HG03196 (cell line): ENCODE data around the gene APP.
"Not testable (repeated sequence)": the region's sequence is repeated elsewhere in the genome, so short reads cannot be mapped to it uniquely, and the experiment has no call there.

Experiments used
- ATAC-seq: cut with Tn5 transposase; IDR thresholded peaks from one replicate; pipeline ENCODE4 v1.9.1; 2021; ENCODE audit not compliant: unreplicated experiment

APP gene

DNA sequence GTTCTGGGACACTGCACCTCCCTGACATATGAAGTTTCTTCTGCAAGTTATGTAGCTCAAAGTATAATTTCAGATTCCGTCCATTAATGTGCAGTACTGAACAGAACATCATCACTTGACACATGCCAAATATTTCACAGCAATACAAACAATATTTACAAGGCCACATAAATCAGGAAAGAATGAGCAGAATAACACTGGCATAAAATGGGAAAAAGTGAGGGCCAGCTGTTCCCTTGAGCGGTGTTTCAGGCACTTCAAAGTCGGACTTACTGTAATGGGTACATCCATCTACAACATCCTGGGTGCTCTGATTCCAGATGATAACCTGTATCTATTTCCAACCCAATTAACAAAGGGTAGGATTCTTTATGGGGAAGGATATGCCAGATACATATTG, 217.4 kb downstream of the APP start:
- ATAC-seq = no peak

GRCh38 chr21:25952306-25952705, 218.3 kb downstream of the APP start:
- ATAC-seq = no peak

GRCh38 chr21:25949701-25950100, 220.9 kb downstream of the APP start:
- ATAC-seq = no peak

- no peak for ATAC-seq
These were observed 225.8 kb downstream of the APP start for GRCh38 chr21:25944672-25945213.

- ATAC-seq = no peak
These were observed 226.5 kb downstream of the APP start for GRCh38 chr21:25944082-25944481.

- ATAC-seq = no peak
These were observed 228.4 kb downstream of the APP start for GRCh38 chr21:25942135-25942534.

GRCh38 chr21:25939396-25939761, 231.2 kb downstream of the APP start:
- no peak for ATAC-seq

DNA sequence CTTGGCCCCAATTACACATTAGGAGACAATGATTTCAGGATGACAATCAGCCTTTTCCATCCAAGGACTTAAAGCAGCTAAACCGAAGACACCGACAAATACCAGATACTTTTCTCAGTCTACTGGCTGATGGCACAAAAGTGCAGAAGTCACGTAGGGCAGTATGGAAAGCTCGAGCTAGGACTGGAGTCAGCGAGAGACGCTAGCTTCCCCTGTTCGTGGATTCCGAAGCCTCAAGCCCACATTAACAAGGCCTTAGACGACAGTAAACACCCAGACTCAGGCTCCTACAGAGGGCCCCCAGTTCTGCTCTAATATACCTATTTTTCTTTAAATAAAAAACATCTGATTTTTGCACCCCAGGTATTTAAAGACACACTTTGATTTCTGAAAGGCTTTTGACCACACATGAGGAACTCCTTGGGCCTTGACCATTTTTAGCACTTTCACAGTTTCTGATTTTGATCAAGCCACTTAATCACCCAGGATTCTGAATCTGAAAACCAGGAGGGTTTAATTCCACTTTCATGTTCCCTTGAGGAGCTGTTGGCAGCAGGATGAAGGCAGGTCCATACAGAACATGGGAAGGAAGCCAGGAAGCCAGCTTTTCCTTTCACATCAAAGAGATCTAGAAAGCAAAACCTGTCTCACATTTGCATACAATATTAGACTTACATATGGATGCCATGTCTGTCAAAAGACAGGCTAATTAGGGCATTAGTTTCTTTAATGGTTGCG, 231.7 kb downstream of the APP start:
- no peak for ATAC-seq

- ATAC-seq = no peak
These were observed 233.8 kb downstream of the APP start for GRCh38 chr21:25936776-25937175.

- ATAC-seq = no peak
These were observed 235.8 kb downstream of the APP start for GRCh38 chr21:25934771-25935224.

GRCh38 chr21:25934130-25934529, 236.4 kb downstream of the APP start:
- ATAC-seq = no peak

DNA sequence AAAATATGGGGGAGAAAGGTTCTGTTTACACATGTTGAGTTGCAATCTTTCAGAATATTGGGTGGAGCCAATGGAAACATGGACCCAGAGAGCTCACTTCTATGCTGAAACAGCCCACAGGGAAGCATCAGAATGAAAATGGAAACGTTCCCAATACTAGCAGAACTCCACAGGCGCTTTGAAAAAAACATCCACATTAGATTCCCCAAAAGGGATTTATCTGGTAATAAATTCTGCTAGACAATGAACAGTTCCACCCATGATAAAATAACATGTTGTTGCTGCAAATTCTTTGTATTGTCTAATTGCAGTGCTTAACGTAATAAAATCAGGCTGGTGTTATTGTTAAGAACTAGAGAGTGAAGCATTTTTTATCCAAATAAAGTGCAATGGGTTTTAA, 238.8 kb downstream of the APP start:
- no peak for ATAC-seq

GRCh38 chr21:25929856-25930520, 240.6 kb downstream of the APP start:
- no peak for ATAC-seq

DNA sequence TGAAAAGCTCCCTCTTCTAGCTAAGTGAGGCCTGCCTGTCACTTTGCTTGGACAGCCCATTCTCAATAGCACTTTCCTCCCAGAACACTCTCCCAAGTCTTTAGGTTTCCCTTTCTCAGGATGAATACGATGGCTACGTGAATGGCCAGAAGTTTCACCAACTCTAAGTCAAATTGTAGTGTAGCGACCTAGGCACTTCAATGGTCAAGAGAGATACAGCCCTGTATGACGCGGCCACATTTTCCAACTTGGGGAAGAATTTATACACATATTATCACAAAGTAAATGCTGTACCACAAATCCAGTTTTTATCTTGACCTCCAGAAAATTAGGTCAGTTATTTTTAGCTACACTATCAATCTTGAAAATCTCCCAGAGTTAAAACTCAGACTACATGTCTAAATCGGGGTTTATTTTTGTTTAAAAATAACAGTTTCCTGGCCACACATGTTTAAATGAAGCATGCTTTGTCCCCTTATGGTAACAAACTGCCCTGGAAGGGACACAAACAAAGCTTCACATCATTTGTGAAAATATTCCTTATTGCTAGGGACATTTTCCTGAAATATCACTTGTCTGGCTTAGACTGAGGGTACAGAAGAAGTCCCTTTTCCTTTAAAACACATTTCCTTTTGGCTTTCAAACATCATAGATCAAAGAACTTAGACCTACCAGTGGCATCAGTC, 243.2 kb downstream of the APP start:
- ATAC-seq = no peak

- no peak for ATAC-seq
These were observed 244.6 kb downstream of the APP start for GRCh38 chr21:25925936-25926335.

DNA sequence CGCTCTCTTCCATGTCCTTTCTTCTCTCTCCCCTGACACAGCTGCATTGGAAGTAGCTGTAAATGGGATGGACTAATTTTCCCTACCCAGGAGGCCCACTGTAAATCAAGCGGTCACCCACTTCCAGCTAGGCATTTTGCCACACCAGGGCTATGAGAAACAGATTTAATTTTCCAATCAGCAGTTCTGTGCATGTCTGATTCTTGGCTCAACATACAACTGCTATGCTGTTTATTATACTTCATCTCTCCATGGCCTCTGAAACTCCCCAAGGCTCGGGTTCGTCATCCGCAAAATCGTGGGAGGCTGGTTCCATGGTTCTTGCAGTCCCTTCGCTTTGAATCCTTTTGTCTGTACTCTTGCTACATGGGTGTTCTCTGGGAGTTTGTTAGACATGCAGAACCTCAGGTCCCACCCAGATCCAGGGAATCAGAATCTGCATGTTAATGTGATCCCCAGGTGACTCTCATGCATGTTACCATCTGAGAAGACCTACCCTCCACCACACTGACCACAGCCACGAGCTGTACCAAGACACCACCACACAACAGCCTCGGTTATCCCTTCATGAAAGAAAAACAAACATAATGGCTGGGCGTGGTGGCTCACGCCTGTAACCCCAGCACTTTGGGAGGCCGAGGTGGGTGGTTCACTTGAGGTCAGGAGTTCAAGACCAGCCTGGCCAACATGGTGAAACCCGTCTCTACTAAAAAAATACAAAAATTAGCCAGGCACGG, 245.3 kb downstream of the APP start:
- no peak for ATAC-seq

DNA sequence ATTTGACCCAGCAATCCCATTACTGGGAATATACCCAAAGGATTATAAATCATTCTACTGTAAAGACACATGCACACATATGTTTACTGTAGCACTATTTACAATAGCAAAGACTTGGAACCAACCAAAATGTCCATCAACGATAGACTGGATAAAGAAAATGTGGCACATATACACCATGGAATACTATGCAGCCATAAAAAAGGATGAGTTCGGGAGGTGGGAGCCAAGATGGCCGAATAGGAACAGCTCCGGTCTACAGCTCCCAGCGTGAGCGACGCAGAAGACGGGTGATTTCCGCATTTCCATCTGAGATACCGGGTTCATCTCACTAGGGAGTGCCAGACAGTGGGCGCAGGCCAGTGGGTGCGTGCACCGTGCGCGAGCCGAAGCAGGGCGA, 252.4 kb downstream of the APP start:
- not testable (repeated sequence) for ATAC-seq

DNA sequence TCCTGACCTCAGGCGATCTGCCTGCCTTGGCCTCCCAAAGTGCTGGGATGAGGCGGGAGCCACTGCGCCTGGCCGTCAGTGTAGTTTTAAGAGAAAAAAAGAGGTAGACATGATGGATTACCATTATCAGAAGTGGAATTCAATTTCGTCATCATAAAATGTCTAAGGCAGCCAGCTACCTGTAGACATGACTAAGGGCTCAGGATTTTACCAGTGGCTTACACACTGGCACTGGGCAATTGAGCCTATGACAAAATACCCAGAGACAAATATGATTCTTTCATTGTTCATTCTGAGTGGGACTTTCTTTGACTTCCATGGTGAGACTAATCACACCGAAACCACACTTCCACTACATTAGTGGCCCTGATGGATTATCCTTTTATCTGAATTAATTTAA, 254.3 kb downstream of the APP start:
- ATAC-seq = no peak

DNA sequence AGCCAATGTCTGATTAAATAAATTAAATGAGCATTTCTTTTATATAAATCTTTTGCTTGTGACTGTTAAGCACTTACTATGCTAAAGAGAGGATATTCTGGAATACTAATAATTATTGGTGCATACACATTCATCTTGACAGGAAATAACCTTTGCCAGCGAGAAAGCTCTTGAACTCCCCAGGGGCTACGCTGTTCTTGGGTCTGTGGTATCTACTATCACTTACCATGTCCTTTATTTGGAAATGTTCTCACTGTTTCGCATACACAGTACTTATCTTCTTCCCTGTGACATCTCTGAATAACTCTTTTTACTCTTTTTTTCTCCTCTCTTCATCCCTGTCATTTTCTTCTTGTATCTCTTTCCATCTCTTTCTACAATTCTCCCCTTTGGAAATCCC, 257.1 kb downstream of the APP start:
- no peak for ATAC-seq

DNA sequence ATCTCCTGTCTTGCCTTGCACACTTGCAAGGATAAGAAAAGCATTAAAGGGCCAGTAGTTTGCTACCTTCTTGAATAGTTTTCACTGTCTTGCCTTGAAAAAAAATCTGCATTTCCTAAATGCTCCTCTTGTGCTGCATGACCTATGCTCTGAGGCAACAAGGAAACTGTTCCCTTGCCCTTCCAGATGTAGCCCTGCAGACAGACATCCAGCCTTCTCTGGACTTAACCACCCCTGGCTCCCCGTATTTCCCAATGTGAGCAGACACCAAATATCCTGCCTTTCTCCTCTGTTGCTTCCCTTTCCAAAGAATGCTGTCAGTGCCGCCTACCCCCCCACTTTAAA, 258.2 kb downstream of the APP start:
- no peak for ATAC-seq

GRCh38 chr21:25911730-25912401, 258.7 kb downstream of the APP start:
- no peak for ATAC-seq
